ENCODE measurements around the gene CYP19A1.
A peak's percentile ranks its signal among the peaks of the same experiment; 100 is the strongest.

Gene CYP19A1

GRCh38 chr15:51171634-51171932 lies 166.8 kb downstream of the CYP19A1 start:
- no peaks in the 10 kb centered on the region for H3K9me3 Mint-ChIP-seq
- no peaks in the 10 kb centered on the region for H3K4me1 Mint-ChIP-seq (ENCODE audit: low read depth in 2 of 2)
- H3K27ac Mint-ChIP-seq, result no peak overlapping the region
- H3K4me3 Mint-ChIP-seq, result no peak overlapping the region
- DNase-seq (no peak), ATAC-seq (replicated peaks) (no peak)
- H3K36me3 Mint-ChIP-seq (ENCODE audit: insufficient read depth), result no peaks in the 10 kb centered on the region
- peaks cover 29 to 30% of the 10 kb centered on the region in 2 donors for H3K27me3 Mint-ChIP-seq

GRCh38 chr15:51170882-51171633 lies 167.3 kb downstream of the CYP19A1 start:
- no peak for DNase-seq
- H3K27me3 Mint-ChIP-seq, result peaks cover 29 to 30% of the 10 kb centered on the region in 2 donors
- no peak overlapping the region for H3K4me3 Mint-ChIP-seq
- no peaks in the 10 kb centered on the region for H3K4me1 Mint-ChIP-seq (ENCODE audit: low read depth in 2 of 2)
- no peaks in the 10 kb centered on the region for H3K9me3 Mint-ChIP-seq
- H3K27ac Mint-ChIP-seq, result no peak overlapping the region
- no peak for ATAC-seq (replicated peaks)
- H3K36me3 Mint-ChIP-seq (ENCODE audit: insufficient read depth), result no peaks in the 10 kb centered on the region

GRCh38 chr15:51168700-51169099 lies 169.7 kb downstream of the CYP19A1 start:
- H3K27me3 Mint-ChIP-seq, result peaks cover 36 to 45% of the 10 kb centered on the region in 2 donors
- H3K9me3 Mint-ChIP-seq, result no peaks in the 10 kb centered on the region
- H3K4me3 Mint-ChIP-seq, result no peak overlapping the region
- peaks cover 3% of the 10 kb centered on the region for H3K36me3 Mint-ChIP-seq (ENCODE audit: insufficient read depth)
- no peak for ATAC-seq (replicated peaks)
- H3K4me1 Mint-ChIP-seq (ENCODE audit: low read depth in 2 of 2), result no peaks in the 10 kb centered on the region
- no peak overlapping the region for H3K27ac Mint-ChIP-seq
- no peak for DNase-seq

GRCh38 chr15:51163843-51164242 lies 174.6 kb downstream of the CYP19A1 start:
- Mint-ChIP-seq H3K4me1 (ENCODE audit: low read depth in 2 of 2) (no peaks in the 10 kb centered on the region), H3K4me3 (no peak overlapping the region), H3K27ac (no peak overlapping the region), H3K36me3 (ENCODE audit: insufficient read depth) (peaks cover 3% of the 10 kb centered on the region), H3K27me3 (peaks cover 29 to 44% of the 10 kb centered on the region in 2 donors), H3K9me3 (no peaks in the 10 kb centered on the region)
- DNase-seq (no peak), ATAC-seq (replicated peaks) (no peak)

- Mint-ChIP-seq H3K4me3 (no peak overlapping the region), H3K36me3 (ENCODE audit: insufficient read depth) (peaks cover 3% of the 10 kb centered on the region), H3K27me3 (peaks cover 25 to 48% of the 10 kb centered on the region in 2 donors), H3K9me3 (no peaks in the 10 kb centered on the region), H3K4me1 (ENCODE audit: low read depth in 2 of 2) (no peaks in the 10 kb centered on the region), H3K27ac (no peak overlapping the region)
- ATAC-seq (replicated peaks) (peak; percentile 59), DNase-seq (peak; percentile 29 to 38 (median 30))
Observed at GRCh38 chr15:51162865-51163762, 175.3 kb downstream of the CYP19A1 start.

GRCh38 chr15:51161491-51162220 lies 176.7 kb downstream of the CYP19A1 start:
- ATAC-seq (replicated peaks), result no peak
- H3K36me3 Mint-ChIP-seq (ENCODE audit: insufficient read depth), result peaks cover 3% of the 10 kb centered on the region
- no peak overlapping the region for H3K27ac Mint-ChIP-seq
- no peaks in the 10 kb centered on the region for H3K4me1 Mint-ChIP-seq (ENCODE audit: low read depth in 2 of 2)
- H3K9me3 Mint-ChIP-seq, result no peaks in the 10 kb centered on the region
- no peak overlapping the region for H3K4me3 Mint-ChIP-seq
- peaks cover 19 to 54% of the 10 kb centered on the region in 2 donors for H3K27me3 Mint-ChIP-seq
- no peak for DNase-seq

- Mint-ChIP-seq H3K4me1 (ENCODE audit: low read depth in 2 of 2) (no peaks in the 10 kb centered on the region), H3K9me3 (no peaks in the 10 kb centered on the region), H3K27me3 (peaks cover 29 to 64% of the 10 kb centered on the region in 2 donors), H3K4me3 (no peak overlapping the region), H3K36me3 (ENCODE audit: insufficient read depth) (peaks cover 3% of the 10 kb centered on the region), H3K27ac (no peak overlapping the region)
- ATAC-seq (replicated peaks) (no peak), DNase-seq (no peak)
Observed at GRCh38 chr15:51160484-51160883, 177.9 kb downstream of the CYP19A1 start.

All from effector memory CD8-positive, alpha-beta T cell (primary cell).